Measurements from ENCODE around the gene APBB1.

DNA sequence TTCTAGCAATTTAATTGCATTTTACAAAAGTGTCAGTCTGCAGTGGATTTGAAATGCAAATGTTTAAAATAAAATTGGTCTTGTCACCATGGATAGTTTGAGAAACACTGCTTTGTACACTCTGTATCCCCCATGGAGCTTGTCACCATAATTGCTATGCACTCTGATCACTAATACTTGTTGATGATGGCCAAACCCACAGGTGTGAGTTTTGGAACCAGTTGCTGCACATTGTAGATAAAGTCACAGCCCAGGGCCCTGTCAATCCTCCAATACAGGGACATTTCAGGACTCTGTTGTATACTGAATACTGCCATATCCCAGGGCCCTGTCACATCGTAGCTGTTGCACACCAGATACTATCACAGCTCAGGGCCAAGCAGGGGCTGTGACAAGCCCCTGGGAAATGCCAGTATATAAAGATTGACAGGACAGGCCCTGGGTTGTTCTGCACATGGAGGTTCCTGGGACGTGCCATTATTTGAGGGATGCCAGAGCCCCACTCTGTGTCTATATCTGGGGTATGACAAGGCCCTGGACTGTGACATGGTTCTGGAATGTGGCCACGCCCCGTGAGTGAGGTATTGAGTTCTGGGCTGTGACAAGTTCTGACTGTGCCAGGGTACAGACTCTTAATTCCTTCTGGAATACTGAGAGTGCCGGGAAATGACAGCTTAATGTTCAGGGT is 56.6 kb downstream of the APBB1 start:
- TF ChIP-seq CREM (IDR thresholded peaks at IDR 0.05; ENCODE audit: low read depth) (no peak), NBN (IDR thresholded peaks at IDR 0.05) (no peak), TCF3 (IDR thresholded peaks at IDR 0.05; ENCODE audit: borderline replicate concordance, insufficient read depth, low read depth, low read length) (no peak), CREB1 (IDR thresholded peaks at IDR 0.05; ENCODE audit: low read depth) (no peak), SMC3 (IDR thresholded peaks at IDR 0.05; ENCODE audit: borderline replicate concordance, low read length) (no peak), CEBPB (IDR thresholded peaks at IDR 0.05; ENCODE audit: borderline replicate concordance in 1 of 2, low read depth in 2 of 2, low read length in 2 of 2) (no peak), RFX5 (IDR thresholded peaks at IDR 0.05; ENCODE audit: low read depth, low read length) (no peak), SREBF1 (IDR thresholded peaks at IDR 0.05; ENCODE audit: low read length) (no peak)
- TF ChIP-seq, protein P1, sequence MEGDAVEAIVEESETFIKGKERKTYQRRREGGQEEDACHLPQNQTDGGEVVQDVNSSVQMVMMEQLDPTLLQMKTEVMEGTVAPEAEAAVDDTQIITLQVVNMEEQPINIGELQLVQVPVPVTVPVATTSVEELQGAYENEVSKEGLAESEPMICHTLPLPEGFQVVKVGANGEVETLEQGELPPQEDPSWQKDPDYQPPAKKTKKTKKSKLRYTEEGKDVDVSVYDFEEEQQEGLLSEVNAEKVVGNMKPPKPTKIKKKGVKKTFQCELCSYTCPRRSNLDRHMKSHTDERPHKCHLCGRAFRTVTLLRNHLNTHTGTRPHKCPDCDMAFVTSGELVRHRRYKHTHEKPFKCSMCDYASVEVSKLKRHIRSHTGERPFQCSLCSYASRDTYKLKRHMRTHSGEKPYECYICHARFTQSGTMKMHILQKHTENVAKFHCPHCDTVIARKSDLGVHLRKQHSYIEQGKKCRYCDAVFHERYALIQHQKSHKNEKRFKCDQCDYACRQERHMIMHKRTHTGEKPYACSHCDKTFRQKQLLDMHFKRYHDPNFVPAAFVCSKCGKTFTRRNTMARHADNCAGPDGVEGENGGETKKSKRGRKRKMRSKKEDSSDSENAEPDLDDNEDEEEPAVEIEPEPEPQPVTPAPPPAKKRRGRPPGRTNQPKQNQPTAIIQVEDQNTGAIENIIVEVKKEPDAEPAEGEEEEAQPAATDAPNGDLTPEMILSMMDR (IDR thresholded peaks at IDR 0.05 in 2 of 3, conservative IDR thresholded peaks at IDR 0.05 in 1 of 3; ENCODE audit: control insufficient read depth in 2 of 3, extremely low read depth in 1 of 3, insufficient read depth in 1 of 3, low read depth in 3 of 3, low read length in 3 of 3), result no peak
- TF ChIP-seq, protein P2, sequence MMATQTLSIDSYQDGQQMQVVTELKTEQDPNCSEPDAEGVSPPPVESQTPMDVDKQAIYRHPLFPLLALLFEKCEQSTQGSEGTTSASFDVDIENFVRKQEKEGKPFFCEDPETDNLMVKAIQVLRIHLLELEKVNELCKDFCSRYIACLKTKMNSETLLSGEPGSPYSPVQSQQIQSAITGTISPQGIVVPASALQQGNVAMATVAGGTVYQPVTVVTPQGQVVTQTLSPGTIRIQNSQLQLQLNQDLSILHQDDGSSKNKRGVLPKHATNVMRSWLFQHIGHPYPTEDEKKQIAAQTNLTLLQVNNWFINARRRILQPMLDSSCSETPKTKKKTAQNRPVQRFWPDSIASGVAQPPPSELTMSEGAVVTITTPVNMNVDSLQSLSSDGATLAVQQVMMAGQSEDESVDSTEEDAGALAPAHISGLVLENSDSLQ (IDR thresholded peaks at IDR 0.05), result no peak

Measured in GM12878 (cell line).